ENCODE results near the gene GRIA4.

DNA sequence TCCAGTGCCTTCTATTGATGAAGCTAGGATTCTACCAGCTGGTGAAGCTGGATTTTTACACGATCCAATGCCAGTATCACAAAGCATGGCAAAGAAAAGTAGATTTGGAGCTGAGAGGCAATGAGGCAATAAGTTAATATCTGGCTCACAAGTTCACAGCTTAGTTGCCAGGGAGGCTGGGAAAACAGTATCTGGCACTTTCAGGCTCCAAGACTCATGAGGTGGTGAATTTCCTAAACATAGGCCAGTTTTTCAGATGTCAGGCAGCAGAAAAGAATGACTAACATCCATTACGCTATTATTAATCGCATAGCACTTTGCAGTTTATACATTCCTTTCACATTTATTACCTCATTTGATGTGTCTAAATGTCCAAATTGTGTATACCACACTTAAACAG is 122.7 kb downstream of the GRIA4 start:
- TF ChIP-seq, protein P1, sequence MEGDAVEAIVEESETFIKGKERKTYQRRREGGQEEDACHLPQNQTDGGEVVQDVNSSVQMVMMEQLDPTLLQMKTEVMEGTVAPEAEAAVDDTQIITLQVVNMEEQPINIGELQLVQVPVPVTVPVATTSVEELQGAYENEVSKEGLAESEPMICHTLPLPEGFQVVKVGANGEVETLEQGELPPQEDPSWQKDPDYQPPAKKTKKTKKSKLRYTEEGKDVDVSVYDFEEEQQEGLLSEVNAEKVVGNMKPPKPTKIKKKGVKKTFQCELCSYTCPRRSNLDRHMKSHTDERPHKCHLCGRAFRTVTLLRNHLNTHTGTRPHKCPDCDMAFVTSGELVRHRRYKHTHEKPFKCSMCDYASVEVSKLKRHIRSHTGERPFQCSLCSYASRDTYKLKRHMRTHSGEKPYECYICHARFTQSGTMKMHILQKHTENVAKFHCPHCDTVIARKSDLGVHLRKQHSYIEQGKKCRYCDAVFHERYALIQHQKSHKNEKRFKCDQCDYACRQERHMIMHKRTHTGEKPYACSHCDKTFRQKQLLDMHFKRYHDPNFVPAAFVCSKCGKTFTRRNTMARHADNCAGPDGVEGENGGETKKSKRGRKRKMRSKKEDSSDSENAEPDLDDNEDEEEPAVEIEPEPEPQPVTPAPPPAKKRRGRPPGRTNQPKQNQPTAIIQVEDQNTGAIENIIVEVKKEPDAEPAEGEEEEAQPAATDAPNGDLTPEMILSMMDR (conservative IDR thresholded peaks at IDR 0.05; ENCODE audit: low read length), result no peak
- no peak for TF ChIP-seq EZH2phosphoT487 (IDR thresholded peaks at IDR 0.05; ENCODE audit: borderline replicate concordance)

Data from Loucy (cell line).